ENCODE data around the gene GPC6.

The GPC6 gene

GRCh38 chr13:94394723-94395122 is 1168.1 kb downstream of the GPC6 start:
- H3K4me3 ChIP-seq (replicated peaks; ENCODE audit: low read depth, low read length): no peak overlapping the region
- no peak for TF ChIP-seq CTCF (IDR thresholded peaks at IDR 0.05; ENCODE audit: low read depth, low read length, missing control alignments)
- no peak for DNase-seq (ENCODE audit: extremely low read depth, low read depth)

GRCh38 chr13:94395860-94396259 is 1169.3 kb downstream of the GPC6 start:
- no peak overlapping the region for H3K4me3 ChIP-seq (replicated peaks; ENCODE audit: low read depth, low read length)
- no peak for DNase-seq (ENCODE audit: extremely low read depth, low read depth)
- no peak for TF ChIP-seq CTCF (IDR thresholded peaks at IDR 0.05; ENCODE audit: low read depth, low read length, missing control alignments)

GRCh38 chr13:94399812-94400211 is 1173.2 kb downstream of the GPC6 start:
- no peak overlapping the region for H3K4me3 ChIP-seq (replicated peaks; ENCODE audit: low read depth, low read length)
- no peak for DNase-seq (ENCODE audit: extremely low read depth, low read depth)
- TF ChIP-seq CTCF (IDR thresholded peaks at IDR 0.05; ENCODE audit: low read depth, low read length, missing control alignments): no peak

GRCh38 chr13:94400874-94401273 is 1174.3 kb downstream of the GPC6 start:
- DNase-seq (ENCODE audit: extremely low read depth, low read depth): no peak
- H3K4me3 ChIP-seq (replicated peaks; ENCODE audit: low read depth, low read length): no peak overlapping the region
- TF ChIP-seq CTCF (IDR thresholded peaks at IDR 0.05; ENCODE audit: low read depth, low read length, missing control alignments): no peak

- no peak for TF ChIP-seq CTCF (IDR thresholded peaks at IDR 0.05; ENCODE audit: low read depth, low read length, missing control alignments)
- H3K4me3 ChIP-seq (replicated peaks; ENCODE audit: low read depth, low read length): no peak overlapping the region
- DNase-seq (ENCODE audit: extremely low read depth, low read depth): no peak
Measured at GRCh38 chr13:94408314-94409036, 1181.9 kb downstream of the GPC6 start.

- TF ChIP-seq CTCF (IDR thresholded peaks at IDR 0.05; ENCODE audit: low read depth, low read length, missing control alignments): no peak
- no peak overlapping the region for H3K4me3 ChIP-seq (replicated peaks; ENCODE audit: low read depth, low read length)
- no peak for DNase-seq (ENCODE audit: extremely low read depth, low read depth)
Measured at GRCh38 chr13:94411747-94412146, 1185.1 kb downstream of the GPC6 start.
